ENCODE measurements around the gene DDX49. TPM values are rescaled to one million over a fixed set of nuclear protein-coding genes. Genes with fewer than 3 reads are reported as not detected.

DDX49 gene
- total RNA-seq, 2 experiments from 2014 or later = 51.4 to 53.4 TPM

GRCh38 chr19:18969931-18970659, 50.6 kb downstream of the DDX49 start:
- no peak overlapping the region for H3K27ac Mint-ChIP-seq
- no peak overlapping the region for H3K4me3 Mint-ChIP-seq
- intact Hi-C loops (cut with DNase I, micrococcal nuclease) = no loop called here

GRCh38 chr19:18972301-18972811, 52.8 kb downstream of the DDX49 start:
- DNase-seq (no peak), ATAC-seq (no peak)
- no peak overlapping the region for H3K27ac Mint-ChIP-seq
- POLR2A ChIA-PET = no interaction called here
- intact Hi-C loops (cut with DNase I, micrococcal nuclease) = no loop called here
- H3K4me1 Mint-ChIP-seq = peaks cover 5% of the 10 kb centered on the region
- H3K9me3 Mint-ChIP-seq (ENCODE audit: low read depth) = no peaks in the 10 kb centered on the region
- H3K4me3 Mint-ChIP-seq = no peak overlapping the region
- peaks cover 4% of the 10 kb centered on the region for H3K27me3 Mint-ChIP-seq
- H3K36me3 Mint-ChIP-seq (ENCODE audit: low read depth) = no peaks in the 10 kb centered on the region
- CTCF ChIA-PET = interaction anchor here (1.1 kb wide), 1 partner anchor 15 kb away, joined by 4 read pairs; no protein-coding TSS in a partner anchor

More at GRCh38 chr19:18969931-18970659, 50.6 kb downstream of the DDX49 start:
- H3K36me3 Mint-ChIP-seq (ENCODE audit: low read depth) = no peaks in the 10 kb centered on the region
- ChIA-PET CTCF (no interaction called here), POLR2A (no interaction called here)
- DNase-seq (no peak), ATAC-seq (no peak)
- H3K9me3 Mint-ChIP-seq (ENCODE audit: low read depth) = no peaks in the 10 kb centered on the region
- H3K27me3 Mint-ChIP-seq = peaks cover 4% of the 10 kb centered on the region
- H3K4me1 Mint-ChIP-seq = peaks cover 5% of the 10 kb centered on the region

- ATAC-seq (no peak), DNase-seq (no peak)
- Mint-ChIP-seq H3K27me3 (peaks cover 4% of the 10 kb centered on the region), H3K4me1 (peaks cover 5% of the 10 kb centered on the region), H3K27ac (no peak overlapping the region), H3K9me3 (ENCODE audit: low read depth) (no peaks in the 10 kb centered on the region), H3K36me3 (ENCODE audit: low read depth) (no peaks in the 10 kb centered on the region), H3K4me3 (no peak overlapping the region)
- intact Hi-C loops (cut with DNase I, micrococcal nuclease) = no loop called here
- CTCF ChIA-PET = interaction anchor here (1.1 kb wide), 1 partner anchor 15 kb away, joined by 4 read pairs; no protein-coding TSS in a partner anchor
- POLR2A ChIA-PET = no interaction called here
Measured at GRCh38 chr19:18972851-18973250, 53.3 kb downstream of the DDX49 start.

GRCh38 chr19:18975011-18975410, 55.5 kb downstream of the DDX49 start:
- Mint-ChIP-seq H3K9me3 (ENCODE audit: low read depth) (no peaks in the 10 kb centered on the region), H3K27me3 (peaks cover 5% of the 10 kb centered on the region), H3K36me3 (ENCODE audit: low read depth) (no peaks in the 10 kb centered on the region), H3K4me3 (no peak overlapping the region), H3K27ac (no peak overlapping the region), H3K4me1 (no peaks in the 10 kb centered on the region)
- ChIA-PET POLR2A (no interaction called here), CTCF (no interaction called here)
- intact Hi-C loops (cut with DNase I, micrococcal nuclease) = no loop called here
- ATAC-seq = no peak
- DNase-seq = no peak

GRCh38 chr19:18975869-18976268, 56.4 kb downstream of the DDX49 start:
- no peaks in the 10 kb centered on the region for H3K4me1 Mint-ChIP-seq
- ChIA-PET CTCF (no interaction called here), POLR2A (no interaction called here)
- ATAC-seq (no peak), DNase-seq (no peak)
- peaks cover 5% of the 10 kb centered on the region for H3K27me3 Mint-ChIP-seq
- H3K9me3 Mint-ChIP-seq (ENCODE audit: low read depth) = no peaks in the 10 kb centered on the region
- H3K4me3 Mint-ChIP-seq = no peak overlapping the region
- H3K27ac Mint-ChIP-seq = no peak overlapping the region
- intact Hi-C loops (cut with DNase I, micrococcal nuclease) = no loop called here
- no peaks in the 10 kb centered on the region for H3K36me3 Mint-ChIP-seq (ENCODE audit: low read depth)

Other genes starting within 250 kb of the DDX49 start
- gene CRTC1, start 236.0 kb upstream of the DDX49 start, total RNA-seq = 1 to 10 TPM; 5.3 to 9.7 TPM
- gene COMP, start 128.4 kb upstream of the DDX49 start, total RNA-seq = not detected
- gene UPF1, start 87.8 kb upstream of the DDX49 start, total RNA-seq = 10 to 100 TPM; 72.4 to 74.0 TPM
- gene CERS1, start 23.6 kb upstream of the DDX49 start, total RNA-seq = under 1 TPM; 0.11 to 0.16 TPM
- 100 to 1,000 TPM; 158 to 182 TPM for gene COPE, start 328 bp upstream of the DDX49 start, total RNA-seq
- under 1 TPM; 0.46 to 0.62 TPM for gene HOMER3, start 21.5 kb downstream of the DDX49 start, total RNA-seq
- gene SUGP2, start 113.8 kb downstream of the DDX49 start, total RNA-seq = 100 to 1,000 TPM in 1 of 2 experiments, 10 to 100 TPM in 1; 89.8 to 104 TPM
- gene ARMC6, start 113.9 kb downstream of the DDX49 start, total RNA-seq = 10 to 100 TPM; 33.0 to 40.8 TPM
- gene SLC25A42, start 144.3 kb downstream of the DDX49 start, total RNA-seq = 10 to 100 TPM; 10.4 to 10.6 TPM
- gene TMEM161A, start 218.8 kb downstream of the DDX49 start, total RNA-seq = 10 to 100 TPM; 26.8 to 31.9 TPM

Data from activated CD4-positive, alpha-beta T cell treated with anti-CD3 and anti-CD28 coated beads for 36 hours (primary cell).